ENCODE results near the gene C11orf68.
"Not testable (repeated sequence)": the region's sequence is repeated elsewhere in the genome, so short reads cannot be mapped to it uniquely, and the experiment has no call there.

C11orf68 gene

DNA sequence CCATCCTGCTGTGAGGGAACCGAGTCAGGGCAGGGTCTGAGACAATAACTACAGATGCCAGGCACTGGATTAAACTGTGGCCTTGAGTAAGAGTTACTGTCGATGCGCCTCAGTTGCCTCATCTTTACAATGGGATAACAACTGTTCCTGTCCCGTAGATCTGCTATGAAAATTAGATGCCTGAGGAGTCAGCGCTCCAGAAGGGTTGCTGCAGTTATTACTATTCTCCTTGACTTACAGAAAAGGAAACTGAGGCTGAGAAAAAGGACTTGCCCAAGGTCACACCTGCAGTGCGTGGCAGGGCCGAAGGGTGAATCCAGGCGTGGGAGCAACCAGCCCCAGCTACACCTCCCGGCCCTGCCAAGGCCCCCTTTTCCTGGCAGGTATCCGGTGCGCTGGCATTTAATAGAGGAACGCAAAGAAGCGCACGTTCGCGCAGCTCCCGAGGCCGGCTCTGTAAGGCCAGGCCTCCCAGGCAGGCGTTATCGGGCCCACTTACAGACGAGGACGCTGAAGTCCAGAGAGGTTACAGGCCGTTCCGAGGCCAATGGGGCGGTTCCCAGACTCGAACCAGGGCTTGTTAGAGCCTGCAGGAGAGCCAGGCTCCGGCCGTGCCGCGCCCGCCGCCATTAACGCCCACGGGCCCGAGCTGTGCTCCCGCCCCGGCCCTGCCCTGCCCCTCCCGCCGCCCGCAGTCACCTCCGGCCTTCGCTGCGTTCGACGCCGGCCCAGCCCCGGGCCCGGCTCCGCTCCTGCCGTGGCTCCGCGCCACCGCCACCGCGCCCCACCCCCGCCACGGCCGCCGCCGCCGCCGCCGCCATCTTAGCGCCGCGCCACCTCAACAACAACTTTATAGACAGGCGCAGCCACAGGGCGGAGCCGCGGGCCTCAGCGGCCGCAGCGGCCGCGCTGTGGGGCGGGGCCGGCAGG is at the start of gene C11orf68:
Gene C11orf68, minus strand, starts transcription at position 852 of the 930 bp plus-strand sequence. Its CDS starts 31 bp downstream, at position 821.
- no peak for DNase-seq (ENCODE audit: low read depth in 2 of 2)

DNA sequence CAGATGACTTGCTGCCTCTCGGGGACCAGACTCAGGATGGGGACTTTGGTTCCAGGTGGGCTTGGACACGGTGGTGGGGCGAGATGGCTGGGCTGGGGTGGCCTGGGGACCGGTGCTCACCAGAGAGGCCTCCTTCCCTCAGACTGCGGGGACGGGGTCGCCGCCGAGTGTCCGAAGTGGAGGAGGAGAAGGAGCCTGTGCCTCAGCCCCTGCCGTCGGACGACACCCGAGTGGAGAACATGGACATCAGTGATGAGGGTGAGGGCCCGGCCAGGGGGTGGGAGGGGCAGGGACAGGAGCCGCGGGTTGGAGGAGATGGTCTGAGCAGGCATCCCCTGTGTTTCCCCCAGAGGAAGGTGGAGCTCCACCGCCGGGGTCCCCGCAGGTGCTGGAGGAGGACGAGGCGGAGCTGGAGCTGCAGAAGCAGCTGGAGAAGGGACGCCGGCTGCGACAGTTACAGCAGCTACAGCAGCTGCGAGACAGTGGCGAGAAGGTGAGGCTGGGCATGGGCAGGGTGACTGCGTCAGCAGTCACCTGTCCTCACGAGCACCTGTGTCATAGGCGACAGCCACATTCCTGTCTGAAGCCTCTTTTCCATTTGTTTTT is 48.6 kb upstream of the C11orf68 start:
- no peak for DNase-seq (ENCODE audit: low read depth in 2 of 2)

- no peak for DNase-seq (ENCODE audit: low read depth in 2 of 2)
Measured at GRCh38 chr11:65965986-65966762, 47.3 kb upstream of the C11orf68 start.

DNA sequence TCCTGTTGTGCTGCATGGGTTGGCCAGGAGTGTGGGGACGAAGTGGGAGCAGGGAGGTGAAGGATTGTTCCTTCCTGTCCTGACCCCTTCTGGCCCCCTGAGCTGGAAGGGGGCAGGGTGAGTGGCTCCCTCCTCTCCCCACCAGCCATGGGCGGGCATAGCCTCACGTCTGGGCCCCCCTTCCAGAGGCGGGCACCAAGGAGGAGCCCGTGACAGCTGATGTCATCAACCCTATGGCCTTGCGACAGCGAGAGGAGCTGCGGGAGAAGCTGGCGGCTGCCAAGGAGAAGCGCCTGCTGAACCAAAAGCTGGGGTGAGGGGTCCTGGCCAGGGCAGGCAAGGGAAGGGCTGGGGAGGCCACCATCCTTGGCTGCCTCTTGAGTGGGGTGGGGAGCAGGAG is 46.0 kb upstream of the C11orf68 start:
- no peak for DNase-seq (ENCODE audit: low read depth in 2 of 2)

- no peak for DNase-seq (ENCODE audit: low read depth in 2 of 2)
Measured at GRCh38 chr11:65962141-65962564, 43.3 kb upstream of the C11orf68 start.

GRCh38 chr11:65961267-65962140 is 42.6 kb upstream of the C11orf68 start, which contains the start of gene SART1:
Gene SART1 (plus strand): TSS chr11:65961734. CDS start chr11:65961781, 47 bp downstream.
- DNase-seq (ENCODE audit: low read depth in 2 of 2) = peak; percentile 95 to 97

- DNase-seq (ENCODE audit: low read depth in 2 of 2) = no peak
Measured at GRCh38 chr11:65960824-65961266, 42.0 kb upstream of the C11orf68 start.

DNA sequence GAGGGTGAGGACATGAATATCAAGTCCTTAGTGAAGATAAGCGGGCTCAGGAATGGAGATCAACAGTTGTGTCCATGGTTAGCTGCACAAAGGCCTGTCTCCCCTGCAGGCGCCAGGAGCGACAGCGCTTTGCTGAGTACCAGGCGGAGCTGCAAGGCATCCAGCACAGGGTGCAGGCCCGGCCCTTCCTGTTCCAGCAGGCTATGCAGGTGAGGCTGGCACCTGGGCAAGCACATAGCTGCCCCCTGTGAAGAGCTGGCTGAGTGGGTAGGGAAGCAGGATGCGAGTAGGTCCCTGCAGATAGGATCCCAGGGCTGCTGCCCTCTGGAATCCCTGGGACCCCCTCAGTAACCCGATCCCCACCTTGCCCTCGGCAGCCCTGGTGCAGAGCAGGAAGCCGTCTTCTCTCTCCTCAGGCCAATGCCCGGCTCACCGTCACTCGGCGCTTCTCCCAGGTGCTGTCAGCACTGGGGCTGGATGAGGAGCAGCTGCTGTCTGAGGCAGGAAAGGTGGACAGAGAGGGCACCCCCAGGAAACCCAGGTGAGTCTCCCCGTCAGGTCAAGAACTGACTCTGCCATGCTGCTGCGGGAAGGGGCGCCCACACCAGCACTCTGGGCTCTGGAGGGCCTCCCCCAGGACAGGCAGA is 40.0 kb upstream of the C11orf68 start:
- no peak for DNase-seq (ENCODE audit: low read depth in 2 of 2)

- DNase-seq (ENCODE audit: low read depth in 2 of 2) = no peak
Measured at GRCh38 chr11:65958291-65958690, 39.4 kb upstream of the C11orf68 start.

- no peak for DNase-seq (ENCODE audit: low read depth in 2 of 2)
Measured at GRCh38 chr11:65954771-65955170, 35.9 kb upstream of the C11orf68 start.

DNA sequence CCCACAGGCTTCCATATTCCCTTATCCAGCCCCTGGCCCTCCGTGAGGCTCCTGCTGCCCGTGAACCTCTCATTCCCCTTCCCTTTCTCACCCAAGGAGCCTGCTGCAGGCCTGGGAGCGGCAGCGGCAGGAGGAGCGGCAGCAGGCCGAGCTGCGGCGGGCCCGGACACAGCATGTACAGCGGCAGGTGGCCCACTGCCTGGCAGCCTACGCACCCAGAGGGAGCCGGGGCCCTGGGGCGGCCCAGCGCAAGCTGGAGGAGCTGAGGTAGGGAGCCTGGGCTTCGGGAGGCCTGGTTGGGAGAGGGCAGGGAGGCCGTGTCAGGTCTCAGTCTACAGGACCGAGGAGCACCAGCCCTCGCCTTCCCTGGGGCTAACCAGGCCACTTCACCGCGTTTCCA is 34.6 kb upstream of the C11orf68 start:
- no peak for DNase-seq (ENCODE audit: low read depth in 2 of 2)

- no peak for DNase-seq (ENCODE audit: low read depth in 2 of 2)
Measured at GRCh38 chr11:65952052-65952521, 33.2 kb upstream of the C11orf68 start.

GRCh38 chr11:65951641-65952040 is 32.8 kb upstream of the C11orf68 start:
- not testable (repeated sequence) for DNase-seq (ENCODE audit: low read depth in 2 of 2)

GRCh38 chr11:65950711-65951110 is 31.8 kb upstream of the C11orf68 start:
- not testable (repeated sequence) for DNase-seq (ENCODE audit: low read depth in 2 of 2)

DNA sequence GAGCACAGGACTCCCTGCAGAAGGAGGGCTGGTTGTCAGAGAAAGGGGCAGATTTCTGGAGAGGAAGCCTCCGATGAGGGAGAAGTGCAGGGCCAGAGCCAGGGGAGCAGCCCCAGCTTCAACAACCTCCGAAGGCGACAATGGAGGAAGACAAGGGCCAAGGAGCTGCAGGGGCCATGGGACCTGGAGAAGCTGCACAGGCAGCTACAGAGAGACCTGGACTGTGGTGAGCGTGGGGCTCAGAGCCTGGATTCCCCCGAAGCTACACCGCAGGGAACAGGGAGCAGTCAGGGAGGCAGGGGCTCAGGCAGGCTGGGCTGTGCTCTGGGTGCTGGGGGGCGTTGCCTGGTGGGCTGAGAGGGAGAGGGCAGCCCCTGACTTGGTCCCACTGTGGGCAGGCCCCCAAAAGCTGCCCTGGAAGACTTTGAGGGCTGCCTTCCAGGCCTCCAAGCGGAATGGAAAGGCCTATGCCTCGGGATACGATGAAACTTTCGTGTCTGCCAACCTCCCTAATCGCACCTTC is 28.8 kb upstream of the C11orf68 start:
- DNase-seq (ENCODE audit: low read depth in 2 of 2) = no peak

GRCh38 chr11:65947133-65947532 is 28.3 kb upstream of the C11orf68 start:
- no peak for DNase-seq (ENCODE audit: low read depth in 2 of 2)

GRCh38 chr11:65946655-65947054 is 27.8 kb upstream of the C11orf68 start:
- no peak for DNase-seq (ENCODE audit: low read depth in 2 of 2)

- no peak for DNase-seq (ENCODE audit: low read depth in 2 of 2)
Measured at GRCh38 chr11:65945941-65946558, 27.2 kb upstream of the C11orf68 start.

GRCh38 chr11:65945430-65945911 is 26.6 kb upstream of the C11orf68 start, which contains the start of gene TSGA10IP:
Gene TSGA10IP (plus strand): TSS chr11:65945480. CDS start chr11:65945676, 196 bp downstream.
- DNase-seq (ENCODE audit: low read depth in 2 of 2) = no peak

All from stimulated activated CD4-positive, alpha-beta T cell treated with anti-CD3 and anti-CD28 coated beads, Interleukin-15, amount 100 ng/mL, for 48 hours (primary cell).